ENCODE data around the gene INHBE. TPM values are rescaled to one million over a fixed set of nuclear protein-coding genes. Genes with fewer than 3 reads are reported as not detected.
"Not testable (repeated sequence)": the region's sequence is repeated elsewhere in the genome, so short reads cannot be mapped to it uniquely, and the experiment has no call there.

INHBE gene
- total and polyA plus RNA-seq, 2 of the 8 experiments (the other 6 are each of a cell fraction or from before 2014, with no cell fraction given) = 10.2 to 18.8 TPM

DNA sequence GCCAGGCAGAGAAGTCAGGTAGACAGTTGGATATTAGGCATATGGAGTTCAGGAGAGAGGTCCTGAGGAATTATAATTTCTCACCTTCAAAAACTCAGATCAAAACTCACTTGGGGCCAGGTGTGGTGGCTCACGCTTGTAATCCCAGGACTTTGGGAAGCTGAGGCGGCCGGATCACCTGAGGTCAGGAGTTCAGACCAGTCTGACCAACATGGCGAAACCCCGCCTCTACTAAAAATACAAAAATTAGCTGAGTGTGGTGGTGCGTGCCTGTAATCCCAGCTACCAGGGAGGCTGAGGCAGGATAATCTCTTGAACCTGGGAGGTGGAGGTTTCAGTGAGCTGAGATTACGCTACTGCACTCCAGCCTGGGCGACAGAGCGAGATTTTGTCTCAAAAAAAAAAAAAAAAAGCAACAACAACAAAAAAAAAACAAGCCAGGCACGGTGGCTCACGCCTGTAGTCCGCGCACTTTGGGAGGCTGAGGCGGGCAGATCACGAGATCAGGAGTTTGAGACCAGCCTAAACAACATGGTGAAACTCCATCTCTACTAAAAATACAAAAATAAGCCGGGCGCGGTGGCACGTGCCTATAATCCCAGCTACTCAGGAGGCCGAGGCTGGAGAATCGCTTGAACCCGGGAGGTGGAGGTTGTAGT, 47.3 kb downstream of the INHBE start:
- H3K27me3 ChIP-seq (replicated peaks in 1 of 4; ENCODE audit: control insufficient read depth in 3 of 4, extremely low read depth in 1 of 4, insufficient read depth in 3 of 4, low read length in 3 of 4); H2BK120ac ChIP-seq (replicated peaks; ENCODE audit: low read depth, low read length); H4K8ac ChIP-seq (ENCODE audit: extremely low read depth, insufficient read depth, low read length); H2BK20ac ChIP-seq (ENCODE audit: low read length); H3K56ac ChIP-seq (replicated peaks; ENCODE audit: insufficient read length, low read depth, low read length); H3K4me2 ChIP-seq (ENCODE audit: insufficient read depth in 1 of 2, low read depth in 2 of 2, low read length in 2 of 2); H4K91ac ChIP-seq (replicated peaks; ENCODE audit: insufficient read length, low read length); H4K20me1 ChIP-seq (replicated peaks in 1 of 2; ENCODE audit: control insufficient read depth in 1 of 2, insufficient read depth in 2 of 2, low read length in 2 of 2); H3K9ac ChIP-seq (replicated peaks in 1 of 4; ENCODE audit: extremely low read depth in 1 of 4, low read depth in 3 of 4, low read length in 3 of 4); H3K23me2 ChIP-seq (ENCODE audit: low read depth, low read length); H3K9me3 ChIP-seq (ENCODE audit: insufficient read depth in 2 of 2, low read depth in 1 of 2, low read length in 1 of 2); H3K4me1 ChIP-seq (replicated peaks in 1 of 4; ENCODE audit: control insufficient read depth in 3 of 4, insufficient read depth in 4 of 4, low read length in 3 of 4); H2BK15ac ChIP-seq (ENCODE audit: low read length); H2BK5ac ChIP-seq (ENCODE audit: low read depth, low read length); H3K18ac ChIP-seq (ENCODE audit: extremely low read depth, low read length); H3K4me3 ChIP-seq (ENCODE audit: extremely low read depth in 1 of 4, insufficient read depth in 2 of 4, low read depth in 3 of 4, low read length in 4 of 4); DNase-seq (ENCODE audit: low read depth in 1 of 2, low spot score in 2 of 2); H3K4ac ChIP-seq (replicated peaks; ENCODE audit: insufficient read length, low read depth, low read length); H3K79me2 ChIP-seq (ENCODE audit: control insufficient read depth in 1 of 2, insufficient read depth in 2 of 2, low read length in 2 of 2); H2AK5ac ChIP-seq (ENCODE audit: low read depth, low read length); H2BK12ac ChIP-seq (ENCODE audit: low read depth, low read length); H3K27ac ChIP-seq (ENCODE audit: low read depth, low read length); H4K5ac ChIP-seq (ENCODE audit: insufficient read length, low read depth, low read length); FAIRE-seq; H2AFZ ChIP-seq (ENCODE audit: low read length); H3K23ac ChIP-seq (ENCODE audit: insufficient read length); H3K79me1 ChIP-seq (ENCODE audit: low read depth, low read length); H3K14ac ChIP-seq (ENCODE audit: insufficient read length): not testable (repeated sequence)
- POLR2A ChIA-PET (ENCODE audit: partially characterized antibody) = interaction anchor here (1.0 to 1.6 kb wide), 3 partner anchors 21 to 43 kb away, joined by 3 to 5 read pairs (median 5); no protein-coding TSS in a partner anchor
- CTCF ChIA-PET (ENCODE audit: partially characterized antibody) = interaction anchor here (0.6 kb wide), 1 partner anchor 12 kb away, joined by 3 read pairs; no protein-coding TSS in a partner anchor
- WGBS, 2 experiments (ENCODE audit: extremely low coverage in 1 of 2, insufficient coverage in 1 of 2, insufficient read length in 1 of 2, insufficient replicate concordance in 2 of 2, low coverage in 1 of 2, low lambda C conversion rate in 2 of 2, missing lambda C conversion rate in 1 of 2) = 99% methylated on average over 21 of the region's 22 CpGs; no CpG with 5 or more reads in 1 of the 2 experiments
- peaks cover 48 to 86% (median 76%) of the 10 kb centered on the region in 4 experiments for H3K36me3 ChIP-seq (ENCODE audit: control insufficient read depth in 2 of 4, insufficient read depth in 4 of 4, low read length in 3 of 4)

- ChIA-PET POLR2A (ENCODE audit: partially characterized antibody) (interaction anchor here (0.6 kb wide), 1 partner anchor 67 kb away, joined by 3 read pairs; no protein-coding TSS in a partner anchor), CTCF (ENCODE audit: partially characterized antibody) (interaction anchor here (1.1 kb wide), 1 partner anchor 12 kb away, joined by 3 read pairs; no protein-coding TSS in a partner anchor)
- H3K27me3 ChIP-seq (replicated peaks in 1 of 4; ENCODE audit: control insufficient read depth in 3 of 4, extremely low read depth in 1 of 4, insufficient read depth in 3 of 4, low read length in 3 of 4); H2BK5ac ChIP-seq (ENCODE audit: low read depth, low read length); H3K4me3 ChIP-seq (ENCODE audit: extremely low read depth in 1 of 4, insufficient read depth in 2 of 4, low read depth in 3 of 4, low read length in 4 of 4); H3K79me2 ChIP-seq (ENCODE audit: control insufficient read depth in 1 of 2, insufficient read depth in 2 of 2, low read length in 2 of 2); H2BK12ac ChIP-seq (ENCODE audit: low read depth, low read length); H4K20me1 ChIP-seq (replicated peaks in 1 of 2; ENCODE audit: control insufficient read depth in 1 of 2, insufficient read depth in 2 of 2, low read length in 2 of 2); H3K4me2 ChIP-seq (ENCODE audit: insufficient read depth in 1 of 2, low read depth in 2 of 2, low read length in 2 of 2); H2BK120ac ChIP-seq (replicated peaks; ENCODE audit: low read depth, low read length); H3K27ac ChIP-seq (ENCODE audit: low read depth, low read length); H2AFZ ChIP-seq (ENCODE audit: low read length); H3K56ac ChIP-seq (replicated peaks; ENCODE audit: insufficient read length, low read depth, low read length); H3K9me3 ChIP-seq (ENCODE audit: insufficient read depth in 2 of 2, low read depth in 1 of 2, low read length in 1 of 2); H3K4ac ChIP-seq (replicated peaks; ENCODE audit: insufficient read length, low read depth, low read length); H3K18ac ChIP-seq (ENCODE audit: extremely low read depth, low read length); H4K91ac ChIP-seq (replicated peaks; ENCODE audit: insufficient read length, low read length); H3K23ac ChIP-seq (ENCODE audit: insufficient read length); H2AK5ac ChIP-seq (ENCODE audit: low read depth, low read length); H4K5ac ChIP-seq (ENCODE audit: insufficient read length, low read depth, low read length); H3K9ac ChIP-seq (replicated peaks in 1 of 4; ENCODE audit: extremely low read depth in 1 of 4, low read depth in 3 of 4, low read length in 3 of 4); H3K4me1 ChIP-seq (replicated peaks in 1 of 4; ENCODE audit: control insufficient read depth in 3 of 4, insufficient read depth in 4 of 4, low read length in 3 of 4); H3K23me2 ChIP-seq (ENCODE audit: low read depth, low read length); H2BK20ac ChIP-seq (ENCODE audit: low read length); H4K8ac ChIP-seq (ENCODE audit: extremely low read depth, insufficient read depth, low read length); FAIRE-seq; DNase-seq (ENCODE audit: low read depth in 1 of 2, low spot score in 2 of 2); H3K79me1 ChIP-seq (ENCODE audit: low read depth, low read length); H3K14ac ChIP-seq (ENCODE audit: insufficient read length); H2BK15ac ChIP-seq (ENCODE audit: low read length): not testable (repeated sequence)
- 94% methylated on average over 3 of the region's 4 CpGs; no CpG with 5 or more reads in 1 of the 2 experiments for WGBS, 2 experiments (ENCODE audit: extremely low coverage in 1 of 2, insufficient coverage in 1 of 2, insufficient read length in 1 of 2, insufficient replicate concordance in 2 of 2, low coverage in 1 of 2, low lambda C conversion rate in 2 of 2, missing lambda C conversion rate in 1 of 2)
- peaks cover 40 to 81% (median 67%) of the 10 kb centered on the region in 4 experiments for H3K36me3 ChIP-seq (ENCODE audit: control insufficient read depth in 2 of 4, insufficient read depth in 4 of 4, low read length in 3 of 4)
These were observed 51.4 kb downstream of the INHBE start for GRCh38 chr12:57506541-57506940.
